ENCODE data around the gene DGKI.

DNA sequence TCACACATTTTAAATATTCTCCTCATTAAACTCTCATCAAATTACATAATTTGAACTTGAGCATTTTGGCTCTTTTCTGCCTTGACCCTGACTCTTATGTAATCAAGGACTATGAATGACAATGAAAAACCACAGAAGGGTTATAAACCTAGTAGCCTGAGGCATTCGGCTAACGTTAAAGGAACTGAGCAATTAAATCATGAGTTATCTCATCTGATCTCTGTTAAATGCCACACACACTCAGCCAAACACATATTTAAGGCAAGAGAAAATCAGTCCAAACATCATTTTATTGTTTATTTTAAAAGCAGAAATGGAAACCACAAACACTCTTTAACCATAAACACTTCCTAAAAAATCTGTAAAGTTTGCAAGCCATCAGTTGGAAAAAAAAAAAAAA is 204.3 kb downstream of the DGKI start:
- TF ChIP-seq JUNB (CRISPR knock-in tag; IDR thresholded peaks at IDR 0.05; ENCODE audit: borderline replicate concordance) (no peak), KLF16 (CRISPR knock-in tag; IDR thresholded peaks at IDR 0.05) (no peak), NCOA5 (CRISPR knock-in tag; IDR thresholded peaks at IDR 0.05) (no peak), ZNF451 (CRISPR knock-in tag; IDR thresholded peaks at IDR 0.05) (no peak), POLR2A (IDR thresholded peaks at IDR 0.05; ENCODE audit: insufficient read depth in 1 of 2, low read depth in 2 of 2, low read length in 2 of 2) (no peak), ZNF446 (CRISPR knock-in tag; IDR thresholded peaks at IDR 0.05) (no peak), PHF8 (CRISPR knock-in tag; IDR thresholded peaks at IDR 0.05) (no peak), CEBPB (IDR thresholded peaks at IDR 0.05; ENCODE audit: borderline replicate concordance, low read depth, low read length) (no peak), HMG20B (CRISPR knock-in tag; conservative IDR thresholded peaks at IDR 0.05) (no peak), GABPB1 (CRISPR knock-in tag; IDR thresholded peaks at IDR 0.05) (no peak), ZNF274 (CRISPR knock-in tag; IDR thresholded peaks at IDR 0.05) (no peak), CREB1 (IDR thresholded peaks at IDR 0.05) (no peak), CREB1 (CRISPR knock-in tag; IDR thresholded peaks at IDR 0.05) (no peak)
- TF ChIP-seq, protein P1, sequence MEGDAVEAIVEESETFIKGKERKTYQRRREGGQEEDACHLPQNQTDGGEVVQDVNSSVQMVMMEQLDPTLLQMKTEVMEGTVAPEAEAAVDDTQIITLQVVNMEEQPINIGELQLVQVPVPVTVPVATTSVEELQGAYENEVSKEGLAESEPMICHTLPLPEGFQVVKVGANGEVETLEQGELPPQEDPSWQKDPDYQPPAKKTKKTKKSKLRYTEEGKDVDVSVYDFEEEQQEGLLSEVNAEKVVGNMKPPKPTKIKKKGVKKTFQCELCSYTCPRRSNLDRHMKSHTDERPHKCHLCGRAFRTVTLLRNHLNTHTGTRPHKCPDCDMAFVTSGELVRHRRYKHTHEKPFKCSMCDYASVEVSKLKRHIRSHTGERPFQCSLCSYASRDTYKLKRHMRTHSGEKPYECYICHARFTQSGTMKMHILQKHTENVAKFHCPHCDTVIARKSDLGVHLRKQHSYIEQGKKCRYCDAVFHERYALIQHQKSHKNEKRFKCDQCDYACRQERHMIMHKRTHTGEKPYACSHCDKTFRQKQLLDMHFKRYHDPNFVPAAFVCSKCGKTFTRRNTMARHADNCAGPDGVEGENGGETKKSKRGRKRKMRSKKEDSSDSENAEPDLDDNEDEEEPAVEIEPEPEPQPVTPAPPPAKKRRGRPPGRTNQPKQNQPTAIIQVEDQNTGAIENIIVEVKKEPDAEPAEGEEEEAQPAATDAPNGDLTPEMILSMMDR (CRISPR knock-in tag; IDR thresholded peaks at IDR 0.05): no peak
